Left ventricle myocardium inferior (tissue), 1 donor: ENCODE data around the gene PTGES2. TPM values are rescaled to one million over a fixed set of nuclear protein-coding genes. Genes with fewer than 3 reads are reported as not detected.
A peak's percentile ranks its signal among the peaks of the same experiment; 100 is the strongest.

Experiments
- DNase-seq: peaks from one replicate; pipeline ENCODE4 v3.0.0-alpha.2; 2020
- H3K27ac ChIP-seq: fragments of 200-600 bp; replicated peaks from 2 replicates; pipeline ENCODE4 v1.8.0; 2021
- H3K27me3 ChIP-seq: fragments of 200-600 bp; 2 replicates; pipeline ENCODE4 v1.8.0; 2021; ENCODE audit warnings: low read depth
- H3K36me3 ChIP-seq: fragments of 200-600 bp; 2 replicates; pipeline ENCODE4 v1.8.0; 2021
- H3K4me1 ChIP-seq: fragments of 200-600 bp; 2 replicates; pipeline ENCODE4 v1.8.0; 2021
- H3K4me3 ChIP-seq: fragments of 200-600 bp; 2 replicates; pipeline ENCODE4 v1.8.0; 2021; ENCODE audit warnings: mild to moderate bottlenecking, moderate library complexity
- H3K9me3 ChIP-seq: fragments of 200-600 bp; replicated peaks from 2 replicates; pipeline ENCODE4 v1.8.0; 2021
- CTCF ChIP-seq: fragments of 200-600 bp; IDR thresholded peaks from 2 replicates; pipeline ENCODE4 v1.8.0; 2021; ENCODE audit warnings: antibody characterized with exemption, mild to moderate bottlenecking, borderline replicate concordance
- intact Hi-C: fragments of 100-400 bp; cut with micrococcal nuclease; formaldehyde crosslinking; loops from one replicate; pipeline ENCODE4 v1.11.0; 2022
- total RNA-seq: library from RNA; stranded (reverse); fragmentation: NEBNext Ultra II Directional; extraction: Animal tissue kit (Norgen Biotek cat#: 25700); gene quantifications from one replicate; pipeline ENCODE4 v1.2.1, GENCODE V29; 2021
- donor health status: DM: no; HTN: yes; CAD: no; lungs with severe emphysema.

PTGES2 gene
- total RNA-seq, 1 donor from 2014 or later = 141 TPM

DNA sequence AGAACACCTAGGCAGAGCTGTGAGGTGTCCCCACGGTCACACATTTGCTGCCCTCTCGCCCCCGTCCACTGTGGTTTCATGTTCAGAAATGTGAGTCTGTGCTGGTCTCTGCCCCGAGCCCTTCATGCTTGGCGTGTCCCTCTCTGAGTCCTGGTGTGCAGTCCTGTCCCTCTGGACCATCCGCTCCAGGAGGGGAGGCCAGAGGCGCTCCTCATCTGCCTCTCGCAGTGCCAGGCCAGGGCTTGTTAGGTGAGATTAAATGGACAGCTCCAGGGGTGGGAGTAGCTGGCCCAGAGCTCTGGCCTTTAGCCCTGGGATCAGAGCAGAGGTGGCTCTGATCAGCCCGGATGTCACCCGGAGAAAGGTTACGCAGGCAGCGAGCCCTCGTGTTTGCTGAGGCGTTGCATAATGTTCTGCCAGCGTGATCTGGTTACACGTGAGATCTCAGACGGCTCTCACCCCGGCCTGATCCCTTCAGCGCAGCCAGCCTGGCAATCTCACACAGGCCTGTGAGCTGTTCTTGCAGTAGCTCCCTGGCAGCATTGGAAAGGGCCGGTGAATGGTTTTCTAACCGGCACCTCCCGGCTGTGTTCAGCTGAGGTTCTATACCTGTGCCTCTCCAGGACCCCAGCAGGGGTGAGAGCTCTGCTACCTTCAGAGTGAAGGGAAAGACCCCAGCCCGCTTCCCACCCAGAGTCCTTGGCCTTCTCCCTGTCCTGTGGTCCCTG is 24.5 kb downstream of the PTGES2 start:
- Histone ChIP-seq H3K4me3 (no peak overlapping the region), H3K27me3 (no peaks in the 10 kb centered on the region), H3K27ac (no peak overlapping the region), H3K36me3 (peaks cover 69% of the 10 kb centered on the region), H3K4me1 (peaks cover 59% of the 10 kb centered on the region), H3K9me3 (no peaks in the 10 kb centered on the region)
- no peak for DNase-seq
- intact Hi-C loops = no loop called here
- no peak for TF ChIP-seq CTCF

GRCh38 chr9:128102196-128102595 is 25.3 kb downstream of the PTGES2 start:
- TF ChIP-seq CTCF = no peak
- H3K4me1 ChIP-seq = peaks cover 64% of the 10 kb centered on the region
- peaks cover 60% of the 10 kb centered on the region for H3K36me3 ChIP-seq
- H3K27me3 ChIP-seq = no peaks in the 10 kb centered on the region
- H3K4me3 ChIP-seq = peak overlapping the region; percentile 13
- H3K27ac ChIP-seq = peak overlapping the region; percentile 96
- no peak for DNase-seq
- no peaks in the 10 kb centered on the region for H3K9me3 ChIP-seq
- intact Hi-C loops = no loop called here

- peaks cover 55% of the 10 kb centered on the region for H3K36me3 ChIP-seq
- peak overlapping the region; percentile 96 for H3K27ac ChIP-seq
- H3K9me3 ChIP-seq = no peaks in the 10 kb centered on the region
- H3K4me1 ChIP-seq = peaks cover 69% of the 10 kb centered on the region
- intact Hi-C loops = no loop called here
- H3K27me3 ChIP-seq = no peaks in the 10 kb centered on the region
- peak overlapping the region; percentile 13 for H3K4me3 ChIP-seq
- TF ChIP-seq CTCF = no peak
- DNase-seq = peak; percentile 56
These were observed 25.8 kb downstream of the PTGES2 start for GRCh38 chr9:128101690-128102089.

DNA sequence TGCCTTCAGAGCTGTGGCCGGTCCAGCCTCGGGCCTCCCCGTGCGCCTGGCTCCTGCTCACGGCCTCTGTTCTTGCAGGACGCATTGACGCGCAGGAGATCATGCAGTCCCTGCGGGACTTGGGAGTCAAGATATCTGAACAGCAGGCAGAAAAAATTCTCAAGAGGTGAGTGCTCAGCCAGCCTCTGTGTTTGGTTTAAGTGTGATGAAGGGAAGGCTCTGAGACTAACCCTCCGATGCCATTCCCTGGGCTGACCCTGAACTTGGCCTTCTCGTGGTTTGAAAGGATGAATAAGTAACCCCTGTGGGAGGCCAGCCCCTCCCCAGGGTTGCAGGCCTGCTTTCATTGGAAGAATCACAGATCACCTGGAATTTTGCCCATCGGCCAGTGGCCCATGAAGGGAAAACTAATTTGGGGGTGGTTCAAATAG is 26.3 kb downstream of the PTGES2 start:
- no peak for TF ChIP-seq CTCF
- Histone ChIP-seq H3K4me1 (peaks cover 73% of the 10 kb centered on the region), H3K27me3 (no peaks in the 10 kb centered on the region), H3K9me3 (no peaks in the 10 kb centered on the region), H3K36me3 (peaks cover 51% of the 10 kb centered on the region), H3K4me3 (peak overlapping the region; percentile 2), H3K27ac (peak overlapping the region; percentile 96)
- intact Hi-C loops = no loop called here
- no peak for DNase-seq

- no peaks in the 10 kb centered on the region for H3K27me3 ChIP-seq
- H3K9me3 ChIP-seq = no peaks in the 10 kb centered on the region
- no peak for TF ChIP-seq CTCF
- peaks cover 80% of the 10 kb centered on the region for H3K4me1 ChIP-seq
- DNase-seq = no peak
- intact Hi-C loops = no loop called here
- peak overlapping the region; percentile 96 for H3K27ac ChIP-seq
- peak overlapping the region; percentile 69 for H3K4me3 ChIP-seq
- H3K36me3 ChIP-seq = peaks cover 44% of the 10 kb centered on the region
These were observed 26.9 kb downstream of the PTGES2 start for GRCh38 chr9:128100581-128100980.
